K562 (cell line): ENCODE data around the gene SPDEF. TPM values are rescaled to one million over a fixed set of nuclear protein-coding genes. Genes with fewer than 3 reads are reported as not detected.

Source experiments
- CAMTA2 ChIP-seq: fragments of 250-450 bp; sonication (Bioruptor Pico); conservative IDR thresholded peaks from 2 replicates; pipeline ENCODE4 v1.5.1; 2022
- CHD2 ChIP-seq: IDR thresholded peaks from 2 replicates; pipeline ENCODE4 v1.6.1; 2011; ENCODE audit warnings: low read depth, low read length
- FOXM1 ChIP-seq, 2 experiments: fragments of 450-650 bp in 1 of 2; sonication (generic) in 1 of 2; formaldehyde crosslinking in 1 of 2; IDR thresholded peaks; 2 replicates each; pipeline versions ENCODE4 v1.6.1 to v1.9.0; 2017 to 2022; ENCODE audit warnings: low read depth in 2 of 2, mild to moderate bottlenecking in 2 of 2, missing genetic modification reagents in 1 of 2, moderate library complexity in 1 of 2
- KAT7 ChIP-seq: sonication (generic); formaldehyde crosslinking; IDR thresholded peaks from 2 replicates; pipeline ENCODE4 v1.8.0; 2022; ENCODE audit warnings: missing genetic modification reagents, mild to moderate bottlenecking, borderline replicate concordance
- KLF6 ChIP-seq: fragments of 250-450 bp; sonication (Bioruptor Pico); IDR thresholded peaks from 2 replicates; pipeline ENCODE4 v1.4.0; 2020; ENCODE audit warnings: mild to moderate bottlenecking, moderate library complexity, borderline replicate concordance
- PTBP1 ChIP-seq: fragments of 200-400 bp; formaldehyde crosslinking; IDR thresholded peaks from 2 replicates; pipeline ENCODE4 v1.6.1; 2017; ENCODE audit warnings: low read depth, low read length
- SIN3A ChIP-seq, 2 experiments: fragments of 150-350 bp in 1 of 2; IDR thresholded peaks; 2 replicates each; pipeline ENCODE4 v1.6.1; 2011 to 2016; ENCODE audit warnings: borderline replicate concordance in 2 of 2, low read depth in 2 of 2, low read length in 2 of 2, mild to moderate bottlenecking in 2 of 2, moderate library complexity in 2 of 2; ENCODE audit not compliant: control insufficient read depth in 1 of 2
- ZNF282 ChIP-seq: sonication (generic); formaldehyde crosslinking; IDR thresholded peaks from 2 replicates; pipeline ENCODE4 v1.8.1; 2023; ENCODE audit warnings: missing genetic modification reagents
- ZNF316 ChIP-seq: fragments of 450-650 bp; IDR thresholded peaks from 2 replicates; pipeline ENCODE4 v1.6.1; 2016
- polyA plus RNA-seq, 8 experiments: library from polyadenylated mRNA; depleted of rRNA in 4 of 8; stranded (reverse) in 5 of 8; unstranded in 3 of 8; fragments of >200 nt; fragmentation: Nextera tagmentation in 2 of 8; fragmentation: Illumina TruSeq in 1 of 8; extraction: Ambion mirVana in 2 of 8; extraction: Trizol in 1 of 8; gene quantifications; 2 replicates each; pipeline versions ENCODE4 v1.2.1 to v1.2.3, GENCODE V29; 2011 to 2014; ENCODE audit warnings: inconsistent platforms in 1 of 8, missing spikeins in 1 of 8
- total RNA-seq, 7 experiments: library from RNA; depleted of rRNA in 6 of 7; stranded (reverse); fragments of >200 nt in 6 of 7; fragmentation: Illumina TruSeq in 2 of 7; extraction: Trizol in 2 of 7; gene quantifications; 2 replicates each; pipeline versions ENCODE4 v1.2.1 to v1.2.3, GENCODE V29; 2011 to 2021; ENCODE audit warnings: low replicate concordance in 1 of 7
- TF ChIP-seq, protein P1 (sequence below): fragments of 450-650 bp; IDR thresholded peaks from 2 replicates; pipeline ENCODE4 v1.6.1; 2016; ENCODE audit warnings: mild to moderate bottlenecking
- TF ChIP-seq, protein P2 (sequence below): sonication (generic); formaldehyde crosslinking; IDR thresholded peaks from 2 replicates; pipeline ENCODE4 v1.8.1; 2023; ENCODE audit warnings: mild to moderate bottlenecking, missing genetic modification reagents
- TF ChIP-seq, protein P3 (sequence below), 2 experiments: fragments of 250-450 bp in 1 of 2; fragments of 450-650 bp in 1 of 2; sonication (Bioruptor Pico) in 1 of 2; IDR thresholded peaks; 2 replicates each; pipeline versions ENCODE4 v1.6.1 to v1.8.0; 2016 to 2021; ENCODE audit warnings: mild to moderate bottlenecking in 2 of 2, moderate library complexity in 2 of 2, missing compliant biosample characterization in 1 of 2, missing genetic modification characterization in 1 of 2
- TF ChIP-seq, protein P4 (sequence below): IDR thresholded peaks from 3 replicates; pipeline ENCODE4 v1.6.1; 2011; ENCODE audit warnings: borderline replicate concordance, mild to moderate bottlenecking, moderate library complexity; ENCODE audit not compliant: insufficient read length; ENCODE audit errors: extremely low read depth
- TF ChIP-seq, protein P5 (sequence below): fragments of 250-450 bp; sonication (Bioruptor Pico); IDR thresholded peaks from 2 replicates; pipeline ENCODE4 v1.4.0; 2020
- TF ChIP-seq, protein P6 (sequence below): fragments of 250-450 bp; sonication (Bioruptor Pico); IDR thresholded peaks from 2 replicates; pipeline ENCODE4 v1.8.0; 2022; ENCODE audit warnings: inconsistent platforms, mild to moderate bottlenecking, moderate library complexity, borderline replicate concordance

SPDEF gene
- total and polyA plus RNA-seq, 9 of the 15 experiments (the other 6 are each of a cell fraction or from before 2014, with no cell fraction given) = 0.04 to 0.12 (median 0.11) TPM; not detected in 5

DNA sequence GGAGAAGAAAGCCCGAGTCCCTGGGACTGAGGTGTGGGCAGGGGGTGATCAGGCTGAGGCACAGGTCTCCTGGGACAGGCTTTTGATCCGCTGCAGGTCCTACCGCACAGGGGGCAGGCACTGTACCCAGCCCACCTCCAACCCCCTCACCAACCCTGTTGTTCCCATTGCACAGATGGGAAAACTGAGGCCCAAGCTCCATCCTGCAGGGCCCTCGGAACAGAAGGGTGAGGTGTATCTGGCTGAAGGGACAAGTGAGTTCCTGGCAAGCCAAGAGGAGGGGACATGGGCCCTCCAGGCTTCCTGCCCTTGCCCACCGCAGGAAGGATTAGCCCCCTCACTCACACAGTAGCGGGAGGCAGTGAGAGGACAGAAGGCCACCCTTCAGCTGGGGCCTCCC lies 16.5 kb upstream of the SPDEF start (continued):
- TF ChIP-seq, protein P1, sequence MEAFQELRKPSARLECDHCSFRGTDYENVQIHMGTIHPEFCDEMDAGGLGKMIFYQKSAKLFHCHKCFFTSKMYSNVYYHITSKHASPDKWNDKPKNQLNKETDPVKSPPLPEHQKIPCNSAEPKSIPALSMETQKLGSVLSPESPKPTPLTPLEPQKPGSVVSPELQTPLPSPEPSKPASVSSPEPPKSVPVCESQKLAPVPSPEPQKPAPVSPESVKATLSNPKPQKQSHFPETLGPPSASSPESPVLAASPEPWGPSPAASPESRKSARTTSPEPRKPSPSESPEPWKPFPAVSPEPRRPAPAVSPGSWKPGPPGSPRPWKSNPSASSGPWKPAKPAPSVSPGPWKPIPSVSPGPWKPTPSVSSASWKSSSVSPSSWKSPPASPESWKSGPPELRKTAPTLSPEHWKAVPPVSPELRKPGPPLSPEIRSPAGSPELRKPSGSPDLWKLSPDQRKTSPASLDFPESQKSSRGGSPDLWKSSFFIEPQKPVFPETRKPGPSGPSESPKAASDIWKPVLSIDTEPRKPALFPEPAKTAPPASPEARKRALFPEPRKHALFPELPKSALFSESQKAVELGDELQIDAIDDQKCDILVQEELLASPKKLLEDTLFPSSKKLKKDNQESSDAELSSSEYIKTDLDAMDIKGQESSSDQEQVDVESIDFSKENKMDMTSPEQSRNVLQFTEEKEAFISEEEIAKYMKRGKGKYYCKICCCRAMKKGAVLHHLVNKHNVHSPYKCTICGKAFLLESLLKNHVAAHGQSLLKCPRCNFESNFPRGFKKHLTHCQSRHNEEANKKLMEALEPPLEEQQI = no peak
- TF ChIP-seq, protein P2, sequence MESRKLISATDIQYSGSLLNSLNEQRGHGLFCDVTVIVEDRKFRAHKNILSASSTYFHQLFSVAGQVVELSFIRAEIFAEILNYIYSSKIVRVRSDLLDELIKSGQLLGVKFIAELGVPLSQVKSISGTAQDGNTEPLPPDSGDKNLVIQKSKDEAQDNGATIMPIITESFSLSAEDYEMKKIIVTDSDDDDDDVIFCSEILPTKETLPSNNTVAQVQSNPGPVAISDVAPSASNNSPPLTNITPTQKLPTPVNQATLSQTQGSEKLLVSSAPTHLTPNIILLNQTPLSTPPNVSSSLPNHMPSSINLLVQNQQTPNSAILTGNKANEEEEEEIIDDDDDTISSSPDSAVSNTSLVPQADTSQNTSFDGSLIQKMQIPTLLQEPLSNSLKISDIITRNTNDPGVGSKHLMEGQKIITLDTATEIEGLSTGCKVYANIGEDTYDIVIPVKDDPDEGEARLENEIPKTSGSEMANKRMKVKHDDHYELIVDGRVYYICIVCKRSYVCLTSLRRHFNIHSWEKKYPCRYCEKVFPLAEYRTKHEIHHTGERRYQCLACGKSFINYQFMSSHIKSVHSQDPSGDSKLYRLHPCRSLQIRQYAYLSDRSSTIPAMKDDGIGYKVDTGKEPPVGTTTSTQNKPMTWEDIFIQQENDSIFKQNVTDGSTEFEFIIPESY = 0 out of 2 replicates have a peak, but pooled peaks have one; percentile 22
- TF ChIP-seq PTBP1 (peak; percentile 95), ZNF282 (no peak), SIN3A (IDR thresholded peaks at IDR 0.05; ENCODE audit: borderline replicate concordance in 2 of 2, control insufficient read depth in 1 of 2, low read depth in 2 of 2, low read length in 2 of 2) (no peak), KLF6 (no peak), FOXM1 (IDR thresholded peaks at IDR 0.05; ENCODE audit: low read depth) (no peak), FOXM1 (CRISPR knock-in tag; IDR thresholded peaks at IDR 0.05; ENCODE audit: low read depth) (no peak), ZNF316 (no peak), KAT7 (CRISPR knock-in tag) (no peak), CAMTA2 (CRISPR knock-in tag) (no peak), CHD2 (0 out of 2 replicates have a peak, but pooled peaks have one; percentile 17)
- TF ChIP-seq, protein P3, sequence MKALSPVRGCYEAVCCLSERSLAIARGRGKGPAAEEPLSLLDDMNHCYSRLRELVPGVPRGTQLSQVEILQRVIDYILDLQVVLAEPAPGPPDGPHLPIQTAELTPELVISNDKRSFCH (CRISPR knock-in tag; IDR thresholded peaks at IDR 0.05) = no peak
- TF ChIP-seq, protein P3 (tag; IDR thresholded peaks at IDR 0.05) = 0 out of 2 replicates have a peak, but pooled peaks have one; percentile 37
- TF ChIP-seq, protein P4, sequence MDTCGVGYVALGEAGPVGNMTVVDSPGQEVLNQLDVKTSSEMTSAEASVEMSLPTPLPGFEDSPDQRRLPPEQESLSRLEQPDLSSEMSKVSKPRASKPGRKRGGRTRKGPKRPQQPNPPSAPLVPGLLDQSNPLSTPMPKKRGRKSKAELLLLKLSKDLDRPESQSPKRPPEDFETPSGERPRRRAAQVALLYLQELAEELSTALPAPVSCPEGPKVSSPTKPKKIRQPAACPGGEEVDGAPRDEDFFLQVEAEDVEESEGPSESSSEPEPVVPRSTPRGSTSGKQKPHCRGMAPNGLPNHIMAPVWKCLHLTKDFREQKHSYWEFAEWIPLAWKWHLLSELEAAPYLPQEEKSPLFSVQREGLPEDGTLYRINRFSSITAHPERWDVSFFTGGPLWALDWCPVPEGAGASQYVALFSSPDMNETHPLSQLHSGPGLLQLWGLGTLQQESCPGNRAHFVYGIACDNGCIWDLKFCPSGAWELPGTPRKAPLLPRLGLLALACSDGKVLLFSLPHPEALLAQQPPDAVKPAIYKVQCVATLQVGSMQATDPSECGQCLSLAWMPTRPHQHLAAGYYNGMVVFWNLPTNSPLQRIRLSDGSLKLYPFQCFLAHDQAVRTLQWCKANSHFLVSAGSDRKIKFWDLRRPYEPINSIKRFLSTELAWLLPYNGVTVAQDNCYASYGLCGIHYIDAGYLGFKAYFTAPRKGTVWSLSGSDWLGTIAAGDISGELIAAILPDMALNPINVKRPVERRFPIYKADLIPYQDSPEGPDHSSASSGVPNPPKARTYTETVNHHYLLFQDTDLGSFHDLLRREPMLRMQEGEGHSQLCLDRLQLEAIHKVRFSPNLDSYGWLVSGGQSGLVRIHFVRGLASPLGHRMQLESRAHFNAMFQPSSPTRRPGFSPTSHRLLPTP = no peak
- TF ChIP-seq, protein P5, sequence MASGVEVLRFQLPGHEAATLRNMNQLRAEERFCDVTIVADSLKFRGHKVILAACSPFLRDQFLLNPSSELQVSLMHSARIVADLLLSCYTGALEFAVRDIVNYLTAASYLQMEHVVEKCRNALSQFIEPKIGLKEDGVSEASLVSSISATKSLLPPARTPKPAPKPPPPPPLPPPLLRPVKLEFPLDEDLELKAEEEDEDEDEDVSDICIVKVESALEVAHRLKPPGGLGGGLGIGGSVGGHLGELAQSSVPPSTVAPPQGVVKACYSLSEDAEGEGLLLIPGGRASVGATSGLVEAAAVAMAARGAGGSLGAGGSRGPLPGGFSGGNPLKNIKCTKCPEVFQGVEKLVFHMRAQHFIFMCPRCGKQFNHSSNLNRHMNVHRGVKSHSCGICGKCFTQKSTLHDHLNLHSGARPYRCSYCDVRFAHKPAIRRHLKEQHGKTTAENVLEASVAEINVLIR (CRISPR knock-in tag) = no peak
- TF ChIP-seq, protein P6, sequence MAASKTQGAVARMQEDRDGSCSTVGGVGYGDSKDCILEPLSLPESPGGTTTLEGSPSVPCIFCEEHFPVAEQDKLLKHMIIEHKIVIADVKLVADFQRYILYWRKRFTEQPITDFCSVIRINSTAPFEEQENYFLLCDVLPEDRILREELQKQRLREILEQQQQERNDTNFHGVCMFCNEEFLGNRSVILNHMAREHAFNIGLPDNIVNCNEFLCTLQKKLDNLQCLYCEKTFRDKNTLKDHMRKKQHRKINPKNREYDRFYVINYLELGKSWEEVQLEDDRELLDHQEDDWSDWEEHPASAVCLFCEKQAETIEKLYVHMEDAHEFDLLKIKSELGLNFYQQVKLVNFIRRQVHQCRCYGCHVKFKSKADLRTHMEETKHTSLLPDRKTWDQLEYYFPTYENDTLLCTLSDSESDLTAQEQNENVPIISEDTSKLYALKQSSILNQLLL = no peak
